ENCODE measurements around the gene RNF17.

DNA sequence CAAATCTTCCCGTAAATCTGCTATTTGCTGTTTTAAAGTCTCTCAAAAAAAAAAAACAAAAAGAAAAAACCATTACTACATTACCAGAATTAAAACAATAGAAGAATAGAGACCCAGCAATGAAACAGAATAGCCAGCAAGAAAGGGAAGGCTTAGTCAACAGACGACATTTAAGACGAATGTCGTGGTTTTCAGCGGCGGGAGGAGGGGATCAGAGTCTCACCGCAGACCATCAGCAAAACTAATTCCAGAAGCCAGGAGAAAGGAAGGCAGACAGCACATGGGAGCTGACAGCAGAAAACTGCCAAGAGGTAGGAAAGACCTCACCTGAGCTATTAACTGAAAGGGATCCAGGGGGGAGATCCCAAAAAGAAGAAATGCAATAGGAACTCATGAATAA, 128.9 kb downstream of the RNF17 start:
- TF ChIP-seq CEBPB (IDR thresholded peaks at IDR 0.05) (no peak), FOXM1 (IDR thresholded peaks at IDR 0.05; ENCODE audit: borderline replicate concordance, low read depth) (no peak), RAD21 (IDR thresholded peaks at IDR 0.05; ENCODE audit: low read depth) (no peak), MAX (IDR thresholded peaks at IDR 0.05) (no peak), USF1 (IDR thresholded peaks at IDR 0.05) (no peak)
- TF ChIP-seq, protein P1, sequence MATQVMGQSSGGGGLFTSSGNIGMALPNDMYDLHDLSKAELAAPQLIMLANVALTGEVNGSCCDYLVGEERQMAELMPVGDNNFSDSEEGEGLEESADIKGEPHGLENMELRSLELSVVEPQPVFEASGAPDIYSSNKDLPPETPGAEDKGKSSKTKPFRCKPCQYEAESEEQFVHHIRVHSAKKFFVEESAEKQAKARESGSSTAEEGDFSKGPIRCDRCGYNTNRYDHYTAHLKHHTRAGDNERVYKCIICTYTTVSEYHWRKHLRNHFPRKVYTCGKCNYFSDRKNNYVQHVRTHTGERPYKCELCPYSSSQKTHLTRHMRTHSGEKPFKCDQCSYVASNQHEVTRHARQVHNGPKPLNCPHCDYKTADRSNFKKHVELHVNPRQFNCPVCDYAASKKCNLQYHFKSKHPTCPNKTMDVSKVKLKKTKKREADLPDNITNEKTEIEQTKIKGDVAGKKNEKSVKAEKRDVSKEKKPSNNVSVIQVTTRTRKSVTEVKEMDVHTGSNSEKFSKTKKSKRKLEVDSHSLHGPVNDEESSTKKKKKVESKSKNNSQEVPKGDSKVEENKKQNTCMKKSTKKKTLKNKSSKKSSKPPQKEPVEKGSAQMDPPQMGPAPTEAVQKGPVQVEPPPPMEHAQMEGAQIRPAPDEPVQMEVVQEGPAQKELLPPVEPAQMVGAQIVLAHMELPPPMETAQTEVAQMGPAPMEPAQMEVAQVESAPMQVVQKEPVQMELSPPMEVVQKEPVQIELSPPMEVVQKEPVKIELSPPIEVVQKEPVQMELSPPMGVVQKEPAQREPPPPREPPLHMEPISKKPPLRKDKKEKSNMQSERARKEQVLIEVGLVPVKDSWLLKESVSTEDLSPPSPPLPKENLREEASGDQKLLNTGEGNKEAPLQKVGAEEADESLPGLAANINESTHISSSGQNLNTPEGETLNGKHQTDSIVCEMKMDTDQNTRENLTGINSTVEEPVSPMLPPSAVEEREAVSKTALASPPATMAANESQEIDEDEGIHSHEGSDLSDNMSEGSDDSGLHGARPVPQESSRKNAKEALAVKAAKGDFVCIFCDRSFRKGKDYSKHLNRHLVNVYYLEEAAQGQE (IDR thresholded peaks at IDR 0.05; ENCODE audit: low read depth): no peak

Measured in Ishikawa (cell line).